GM21786 (cell line): ENCODE measurements around the gene DNAH14.
A peak's percentile ranks its signal among the peaks of the same experiment; 100 is the strongest.
"Not testable (repeated sequence)": the region's sequence is repeated elsewhere in the genome, so short reads cannot be mapped to it uniquely, and the experiment has no call there.

Experiments used
- ATAC-seq: cut with Tn5 transposase; IDR thresholded peaks from one replicate; pipeline ENCODE4 v1.9.1; 2021; ENCODE audit not compliant: unreplicated experiment

The DNAH14 gene

DNA sequence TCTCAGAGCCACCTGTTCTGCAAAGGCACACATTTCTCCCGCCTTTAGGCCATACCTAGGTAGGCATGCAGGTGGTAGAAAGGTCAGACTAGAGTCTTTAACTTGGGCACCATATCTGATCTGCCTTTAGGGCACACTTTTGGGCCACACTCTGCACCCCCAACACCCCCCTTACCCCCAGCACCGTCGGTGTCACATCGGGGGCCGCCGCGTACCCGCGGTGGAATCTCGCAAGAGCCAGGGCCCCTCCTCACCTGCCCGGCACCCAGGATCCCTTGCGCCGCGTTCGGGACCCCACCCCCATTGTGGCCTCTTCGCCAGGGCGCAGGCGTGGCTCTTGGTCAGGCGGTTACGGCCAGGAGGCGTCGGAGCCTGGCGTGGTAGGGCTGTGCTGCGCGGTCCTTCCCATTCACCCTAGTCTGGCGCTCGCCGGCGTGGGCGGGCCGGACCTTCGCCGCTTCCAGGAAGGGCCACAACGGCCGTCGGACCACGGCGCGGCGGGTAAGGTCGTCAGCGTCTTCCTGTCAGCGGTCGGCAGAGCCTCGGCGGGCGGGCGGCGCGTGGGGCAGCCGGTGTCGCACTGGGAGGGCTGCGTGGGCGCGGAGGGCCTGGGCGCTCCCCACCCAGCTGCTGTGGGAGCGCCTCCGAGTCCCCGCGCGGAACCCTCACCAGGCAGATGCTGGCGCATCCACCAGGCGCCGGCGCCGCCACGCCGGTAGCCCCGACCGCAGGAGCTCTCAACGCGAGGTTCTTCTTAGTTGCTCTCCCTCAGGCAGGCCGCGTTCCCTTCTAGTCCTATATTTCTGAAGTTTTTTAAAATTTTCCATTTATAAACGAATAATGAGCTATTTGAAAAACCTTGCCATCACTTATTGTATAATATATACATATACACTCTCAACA, at the start of gene DNAH14:
Gene DNAH14 (plus strand): TSS at position 341 of the 903 bp plus-strand sequence. CDS start 23,028 bp downstream, outside the sequence.
- ATAC-seq: no peak

DNA sequence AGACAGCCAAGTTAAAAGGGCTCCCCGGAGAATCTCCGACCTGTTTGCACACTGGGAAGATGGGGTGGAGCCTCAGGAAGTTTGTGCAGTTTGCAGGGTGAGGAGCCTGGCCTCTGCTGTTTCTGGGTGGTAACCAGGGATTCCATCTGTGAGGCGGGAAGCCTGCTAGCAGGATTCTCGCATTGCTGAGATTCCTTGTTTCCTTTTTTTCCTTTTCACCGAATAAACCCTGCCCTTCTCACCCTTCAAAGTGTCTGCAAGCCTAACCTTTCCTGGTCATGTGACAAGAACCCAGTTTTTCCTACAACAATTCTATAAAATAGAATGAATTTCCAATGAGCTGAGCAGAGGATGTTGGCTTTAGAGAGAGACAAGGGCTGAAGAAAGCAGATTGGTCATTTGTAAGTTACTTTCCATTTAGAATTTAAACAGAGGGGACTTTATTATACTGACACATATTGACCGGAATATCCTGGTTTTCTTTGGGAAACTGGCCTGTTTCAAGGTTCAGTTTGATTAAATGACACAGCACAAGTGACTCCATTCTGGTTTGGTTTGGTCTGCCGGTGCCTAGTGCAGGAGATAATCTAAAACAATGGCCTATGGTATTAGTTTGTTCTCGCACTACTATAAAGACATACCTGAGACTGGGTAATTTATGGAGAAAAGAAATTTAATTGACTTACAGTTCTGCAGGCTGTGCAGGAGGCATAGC, 48.7 kb upstream of the DNAH14 start:
- no peak for ATAC-seq

DNA sequence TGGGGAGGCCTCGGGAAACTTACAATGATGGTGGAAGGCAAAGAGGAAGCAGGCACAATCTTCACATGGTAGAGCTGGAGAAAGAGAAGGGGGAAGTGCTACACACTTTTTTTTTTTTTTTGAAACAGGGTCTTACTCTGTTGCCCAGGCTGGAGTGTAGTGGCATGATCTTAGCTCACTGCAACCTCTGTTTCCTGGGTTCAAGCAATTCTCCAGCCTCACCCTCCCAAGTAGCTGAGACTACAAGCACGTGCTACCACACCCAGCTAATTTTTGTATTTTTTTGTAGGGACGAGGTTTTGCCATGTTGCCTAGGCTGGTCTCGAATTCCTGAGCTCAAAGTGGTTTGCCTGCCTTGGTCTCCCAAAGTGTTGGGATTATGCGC, 48.2 kb upstream of the DNAH14 start:
- ATAC-seq: not testable (repeated sequence)

DNA sequence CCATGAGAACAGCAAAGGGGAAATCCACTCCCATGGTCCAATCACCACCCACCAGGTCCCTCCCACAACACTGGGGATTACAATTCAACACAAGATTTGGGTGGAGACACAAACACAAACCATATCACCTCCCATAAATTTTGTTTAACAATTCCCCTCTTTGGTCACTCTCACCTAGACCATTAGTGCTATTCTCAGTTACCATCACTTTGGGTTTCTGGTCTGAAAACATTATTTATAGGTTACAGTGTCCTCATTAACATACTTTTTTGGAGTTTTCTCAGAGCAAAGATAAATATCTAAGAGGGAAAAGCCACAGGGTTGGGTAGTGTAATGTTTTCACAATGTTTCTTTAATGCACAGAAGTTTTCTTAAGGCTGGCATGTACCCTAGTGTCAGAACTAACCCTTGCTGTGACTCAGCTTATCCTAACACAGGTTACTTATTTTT, 47.7 kb upstream of the DNAH14 start:
- ATAC-seq: peak; percentile 62

DNA sequence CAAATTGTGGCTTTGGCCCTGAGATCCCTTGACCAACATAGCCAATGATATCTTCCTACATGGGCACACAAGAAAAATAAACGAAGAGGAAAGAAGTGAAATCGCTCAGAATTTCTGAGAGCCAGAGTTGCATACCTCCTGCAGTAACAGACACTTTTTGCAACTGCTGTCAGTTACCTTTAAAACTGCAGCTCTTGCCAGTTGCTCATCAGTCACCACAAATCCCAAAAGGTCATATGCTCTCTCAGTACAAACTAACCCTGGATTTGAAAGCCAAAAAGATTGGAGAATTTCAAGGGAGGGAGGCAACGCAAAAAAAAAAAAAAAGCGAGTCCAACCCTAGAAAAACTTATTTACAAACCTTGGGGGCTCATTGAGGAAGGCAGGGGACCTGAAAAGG, 47.2 kb upstream of the DNAH14 start:
- ATAC-seq: no peak

DNA sequence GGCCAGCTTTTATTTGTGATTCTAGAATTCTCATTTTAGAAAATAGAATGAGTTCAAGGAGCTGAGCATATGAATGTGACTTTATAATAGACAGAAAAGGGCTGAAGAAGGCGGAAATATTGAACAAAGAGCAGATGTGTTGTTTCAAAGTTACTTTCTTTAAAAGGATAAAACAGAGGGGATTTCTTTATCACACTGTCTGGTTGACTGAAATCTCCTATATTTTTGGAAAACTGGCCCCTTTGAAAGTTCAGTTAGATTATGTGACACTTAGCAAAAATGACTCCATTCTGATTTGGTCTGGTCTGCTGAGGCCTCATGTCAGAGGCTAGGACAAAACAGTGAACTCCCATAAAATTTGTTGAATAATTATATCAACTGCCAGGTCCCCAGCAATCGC, 46.4 kb upstream of the DNAH14 start:
- no peak for ATAC-seq

DNA sequence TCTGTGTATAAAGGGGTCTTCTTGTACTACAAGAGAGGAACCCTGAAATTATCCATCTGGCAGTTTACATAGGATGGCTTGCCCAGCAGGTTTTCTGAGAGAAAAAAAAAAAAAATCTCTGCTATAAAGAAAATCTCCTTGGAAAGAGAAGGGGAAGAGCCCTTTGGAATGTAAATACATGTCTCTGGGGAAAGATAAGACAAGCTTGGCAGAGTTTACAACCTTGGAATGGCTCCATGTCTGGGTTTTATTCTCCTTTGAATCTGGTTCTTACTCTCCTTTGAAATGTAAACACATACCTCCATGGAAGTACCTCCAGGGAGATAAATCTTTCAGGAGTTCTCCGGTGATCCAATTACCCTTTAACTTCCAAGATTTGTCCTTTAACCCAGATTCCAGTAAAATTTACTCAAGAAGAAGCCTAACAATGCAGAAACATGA, 45.1 kb upstream of the DNAH14 start:
- ATAC-seq: no peak

DNA sequence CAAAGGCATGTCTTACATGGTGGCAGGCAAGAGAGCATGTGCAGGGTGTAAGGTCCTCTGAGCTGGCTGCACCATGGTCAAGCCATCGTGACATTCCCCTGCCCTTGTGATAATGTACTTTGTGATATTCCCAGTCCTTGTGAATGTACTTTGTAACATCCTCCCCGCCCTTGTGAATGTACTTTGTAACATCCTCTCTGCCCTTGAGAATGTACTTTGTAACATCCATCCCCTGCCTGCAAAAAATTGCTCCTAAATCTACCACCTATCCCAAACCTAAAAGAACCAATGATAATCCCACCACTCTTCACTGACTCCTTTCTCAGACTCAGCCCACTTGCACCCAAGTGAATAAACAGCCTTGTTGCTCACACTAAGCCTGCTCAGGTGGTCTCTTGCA, 44.1 kb upstream of the DNAH14 start:
- not testable (repeated sequence) for ATAC-seq

DNA sequence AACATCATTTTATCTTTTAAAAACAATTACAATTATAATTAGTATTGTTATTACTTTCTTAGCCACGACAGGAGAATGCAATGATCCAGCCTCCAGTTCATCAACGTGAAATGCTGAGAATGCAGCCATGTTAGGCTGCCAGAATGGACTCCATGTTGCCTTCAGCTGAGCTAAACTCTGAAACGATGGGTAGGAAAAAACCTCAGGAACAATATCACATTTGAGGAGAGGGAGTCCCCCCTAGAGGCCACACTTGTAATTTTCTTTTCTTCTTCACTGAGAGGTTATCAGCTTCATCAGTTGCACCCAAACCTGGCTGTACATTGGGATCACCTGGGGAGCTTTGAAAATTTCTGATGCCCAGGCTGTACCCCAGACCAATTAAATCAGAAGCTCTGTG, 34.6 kb upstream of the DNAH14 start:
- no peak for ATAC-seq

DNA sequence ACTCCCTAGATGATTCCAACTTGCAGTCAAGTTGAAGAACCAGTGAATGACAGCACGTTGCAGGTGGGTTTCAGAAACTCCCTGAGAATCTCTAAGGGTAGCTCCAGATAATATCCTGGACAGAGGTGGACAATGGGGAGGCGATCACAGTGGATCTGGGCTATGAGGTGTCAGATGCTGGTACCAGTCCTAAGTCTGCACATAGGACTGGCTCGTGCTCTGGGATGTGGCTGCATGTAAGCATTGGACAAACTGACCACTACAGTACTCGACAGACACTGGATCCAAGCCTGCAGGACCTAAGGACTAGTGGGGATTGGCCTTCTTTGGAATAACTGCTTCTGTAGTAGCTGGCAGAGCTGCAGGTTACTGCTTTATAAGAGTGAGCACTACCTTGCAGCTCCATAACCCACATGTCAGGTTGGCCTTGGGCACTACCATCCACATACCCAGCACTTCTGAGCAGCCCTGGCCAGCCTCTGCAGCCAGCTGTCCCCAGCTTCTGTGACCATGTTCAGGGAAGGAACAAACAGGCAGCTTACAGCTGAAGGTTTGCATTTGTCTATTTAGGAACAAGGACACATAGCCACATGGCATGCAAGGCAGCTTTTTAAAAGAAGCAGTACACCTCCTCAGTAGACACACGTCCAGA, 33.2 kb upstream of the DNAH14 start:
- no peak for ATAC-seq

DNA sequence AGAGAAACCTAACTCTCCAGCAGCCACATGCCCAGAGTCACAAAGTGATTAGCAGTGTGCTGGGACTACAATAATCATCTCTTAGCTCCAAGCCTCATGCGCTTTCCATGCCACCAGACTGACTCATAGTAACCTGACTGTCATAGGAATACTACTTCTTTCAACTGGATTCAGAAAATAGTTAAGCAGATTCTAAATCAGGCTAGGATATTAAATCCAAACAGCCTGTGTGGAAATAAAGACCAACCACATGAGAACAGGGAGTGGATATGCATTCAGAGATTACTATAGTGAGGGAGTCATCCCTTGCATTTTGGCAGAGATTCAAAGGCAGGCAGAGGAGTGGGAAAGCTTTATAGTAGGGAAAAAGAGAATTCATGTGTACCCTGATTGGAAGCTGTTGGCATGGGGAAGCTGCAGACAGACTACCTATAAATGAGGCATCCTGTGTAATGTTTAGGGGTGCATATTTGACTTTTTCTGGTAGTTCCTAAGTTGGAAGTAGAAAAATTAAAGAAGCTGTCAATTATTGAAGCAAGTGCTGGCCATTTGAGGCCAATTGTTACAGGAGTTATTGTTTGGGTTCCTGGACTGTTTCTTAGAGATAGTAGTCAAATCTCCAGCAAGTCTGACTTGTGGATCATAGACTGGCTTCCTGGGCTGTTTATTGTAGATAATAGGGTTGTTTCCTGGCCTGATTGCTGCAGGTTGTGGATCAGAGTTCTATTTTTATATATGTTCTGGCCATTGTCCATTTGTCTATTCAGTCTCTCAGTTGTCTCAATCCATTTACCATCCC, 31.7 kb upstream of the DNAH14 start:
- ATAC-seq: no peak

DNA sequence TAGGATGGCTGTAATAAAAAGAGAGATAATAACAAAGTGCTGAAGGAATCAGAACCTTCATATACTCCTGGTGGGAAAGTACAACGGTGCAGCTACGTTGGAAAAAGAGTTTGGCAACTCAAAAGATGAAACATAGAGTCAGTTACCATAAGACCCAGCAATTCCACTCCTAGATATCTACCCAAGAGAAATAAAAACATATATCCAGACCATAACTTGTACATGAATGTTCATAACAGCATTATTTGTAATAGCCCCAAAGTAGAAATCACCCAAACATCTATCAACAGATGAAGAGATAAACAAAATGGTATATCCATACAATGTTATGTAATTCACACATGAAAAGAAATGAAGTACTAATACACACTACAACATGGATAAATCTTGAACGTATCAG, 30.5 kb upstream of the DNAH14 start:
- ATAC-seq: no peak

DNA sequence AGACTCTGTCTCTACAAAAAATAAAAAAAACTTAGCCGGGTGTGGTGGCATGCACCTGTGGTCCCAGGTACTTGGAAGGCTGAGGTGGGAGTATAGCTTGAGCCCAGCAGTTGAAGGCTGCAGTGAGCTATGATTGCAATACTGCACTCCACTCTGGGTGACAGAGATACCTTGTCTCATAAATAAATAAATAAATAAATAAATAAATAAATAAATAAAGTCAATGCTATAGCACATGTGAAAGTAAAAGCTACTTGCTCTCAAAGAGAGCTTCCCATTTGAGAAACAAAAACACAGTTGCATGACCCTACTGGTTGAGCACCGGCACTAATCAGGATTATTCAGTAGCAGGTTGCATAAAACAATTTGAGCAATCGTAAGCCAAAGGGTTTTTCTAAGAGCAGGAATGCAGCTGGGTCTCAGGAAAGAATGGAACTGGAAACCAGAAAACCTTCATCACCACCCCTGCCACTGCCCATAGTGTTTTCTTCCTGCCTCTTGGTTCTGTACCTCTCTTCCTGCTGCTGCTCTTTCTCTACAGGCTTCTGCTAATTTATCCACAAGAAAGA, 29.3 kb upstream of the DNAH14 start:
- no peak for ATAC-seq

DNA sequence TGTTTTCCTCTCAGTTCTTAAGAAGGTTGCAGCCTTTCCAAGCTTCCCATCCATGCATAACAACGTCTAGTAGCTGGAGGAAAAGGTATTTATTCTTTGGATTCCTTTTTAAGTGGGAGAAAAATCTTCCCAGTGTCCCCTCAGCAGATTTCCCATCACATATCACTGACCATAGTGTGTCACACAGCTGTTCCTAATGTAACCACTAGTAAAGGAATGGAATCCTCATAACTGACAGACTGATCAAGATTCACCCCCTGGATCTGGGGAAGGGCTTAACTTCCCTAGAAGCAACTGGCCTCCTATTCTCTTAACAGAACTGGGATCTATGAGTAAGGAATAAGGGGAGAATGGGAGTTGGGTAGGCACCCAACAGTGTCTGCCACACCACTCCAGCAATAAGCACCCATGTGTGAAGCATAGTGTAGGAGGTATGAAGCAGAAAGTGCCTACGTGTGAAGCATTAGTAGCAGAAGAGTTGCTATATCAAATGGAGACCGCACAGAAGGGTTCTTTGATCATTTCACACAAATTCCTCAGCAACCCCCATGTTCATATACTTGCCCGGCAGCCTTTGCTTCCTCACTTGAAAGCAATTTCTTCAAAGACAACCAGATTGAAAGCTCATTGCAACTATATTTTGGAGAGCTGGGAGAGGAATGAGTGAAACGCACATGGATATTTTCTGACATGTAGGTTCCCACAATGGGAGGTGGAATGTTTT, 28.2 kb upstream of the DNAH14 start:
- no peak for ATAC-seq

DNA sequence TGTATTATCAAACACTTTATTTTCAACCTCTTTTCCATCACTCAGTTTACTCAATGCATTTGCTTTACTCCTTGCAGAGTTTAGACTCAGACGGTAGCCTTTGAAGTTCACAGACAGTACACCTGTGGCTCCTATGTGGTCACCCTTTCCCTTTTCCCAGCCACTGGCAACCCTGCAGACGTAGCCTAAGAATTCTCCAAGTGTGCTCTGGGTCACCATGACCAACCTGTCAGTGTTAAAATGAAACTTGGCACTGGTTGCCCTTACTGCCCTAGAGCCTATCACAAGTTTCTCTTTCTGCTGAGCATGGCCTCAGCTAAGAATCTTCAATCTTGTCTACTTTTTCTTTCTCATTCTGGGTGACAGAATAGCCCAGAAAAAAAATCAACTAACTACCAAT, 25.5 kb upstream of the DNAH14 start:
- ATAC-seq: no peak

DNA sequence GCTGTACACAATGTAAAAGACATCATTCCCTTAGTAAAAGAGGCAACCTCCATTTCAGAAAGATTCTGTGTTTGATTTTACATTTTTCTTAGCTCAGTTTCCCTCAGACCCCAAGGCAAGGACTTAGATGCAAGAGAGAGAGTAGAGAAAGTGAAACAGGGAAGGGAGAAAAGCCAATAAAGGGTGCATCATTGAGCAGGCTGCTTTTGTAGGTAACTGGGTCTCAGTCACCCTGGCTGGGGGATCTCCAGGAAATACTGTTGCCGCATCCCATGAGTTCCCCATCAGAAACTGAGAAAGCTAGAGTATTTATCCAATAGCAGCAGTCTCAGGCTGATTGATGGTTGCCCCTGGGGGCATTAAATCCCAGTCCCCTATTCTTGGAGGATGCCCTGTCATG, 23.1 kb upstream of the DNAH14 start:
- no peak for ATAC-seq

DNA sequence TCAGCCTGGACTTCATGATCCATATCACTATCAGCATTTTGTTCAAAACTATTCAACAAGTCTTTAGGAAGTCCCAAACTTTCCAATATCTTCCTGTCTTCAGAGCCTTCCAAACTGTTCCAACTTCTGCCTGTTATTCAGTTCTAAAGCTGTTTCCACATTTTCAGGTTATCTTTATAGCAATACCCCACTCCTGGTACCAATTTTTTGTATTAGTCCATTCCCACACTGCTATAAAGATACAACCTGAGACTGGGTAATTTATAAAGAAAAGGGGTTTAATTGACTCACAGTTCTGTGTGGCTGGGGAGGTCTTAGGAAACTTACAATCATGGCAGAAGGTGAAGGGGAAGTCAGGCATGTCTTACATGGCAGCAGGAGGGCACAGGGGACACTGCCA, 18.3 kb upstream of the DNAH14 start:
- no peak for ATAC-seq

DNA sequence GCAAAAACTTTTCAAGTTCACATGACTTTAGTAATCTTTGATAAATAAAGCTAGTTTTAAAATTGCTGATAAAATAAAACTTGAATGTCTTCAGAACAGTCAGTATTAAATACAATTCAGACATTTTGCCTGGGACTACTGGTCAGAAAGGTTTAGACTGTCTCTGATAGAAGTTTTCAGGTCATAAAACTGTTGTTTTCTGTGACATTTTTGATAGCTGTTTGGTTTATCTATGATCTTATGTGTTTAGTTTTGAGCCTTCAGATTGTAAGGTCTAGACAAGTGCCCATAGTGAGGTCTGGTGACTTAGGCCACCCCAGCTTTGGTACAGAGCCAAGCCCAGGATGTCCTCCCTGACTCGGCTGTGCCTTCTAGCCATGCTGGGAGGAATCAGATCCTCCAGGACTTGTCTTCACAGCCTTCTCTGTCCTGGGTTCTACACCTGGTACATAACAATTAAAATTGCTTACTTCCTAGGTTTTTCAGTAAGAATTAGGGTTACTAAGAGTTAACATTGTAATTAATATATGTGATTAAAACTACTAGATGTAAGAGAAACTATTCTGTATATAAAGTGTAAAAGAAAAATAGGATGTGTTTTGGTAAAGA, 15.1 kb upstream of the DNAH14 start:
- no peak for ATAC-seq

DNA sequence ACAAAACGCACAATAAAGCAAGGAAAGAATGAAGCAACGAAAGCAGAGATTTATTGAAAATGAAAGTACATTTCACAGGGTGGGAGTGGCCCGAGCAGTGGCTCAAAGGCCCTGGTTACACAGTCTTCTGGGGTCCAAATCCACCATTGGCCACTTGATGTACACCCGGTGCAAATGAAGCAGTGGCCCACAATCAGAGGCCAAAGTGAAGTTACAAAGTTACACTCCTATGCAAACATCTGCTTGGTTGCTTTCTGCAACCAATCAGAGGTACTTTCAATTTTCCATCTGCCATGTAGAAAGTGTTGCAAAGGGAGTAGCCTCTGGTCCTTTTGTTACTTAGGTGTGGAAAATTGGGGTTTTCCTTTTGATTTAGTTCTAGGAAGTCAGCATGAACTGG, 10.0 kb upstream of the DNAH14 start:
- ATAC-seq: no peak
